Osteoblast (primary cell): ENCODE measurements around the gene VAV3. TPM values are rescaled to one million over a fixed set of nuclear protein-coding genes. Genes with fewer than 3 reads are reported as not detected.
"Not testable (repeated sequence)": the region's sequence is repeated elsewhere in the genome, so short reads cannot be mapped to it uniquely, and the experiment has no call there.

Source experiments
- DNase-seq: peaks from one replicate; pipeline ENCODE4 v3.0.0; 2011; ENCODE audit warnings: low spot score, mixed read lengths; ENCODE audit not compliant: insufficient read length; ENCODE audit errors: missing footprints
- H2AFZ ChIP-seq: 2 replicates; pipeline ENCODE4 v1.6.0; 2011; ENCODE audit warnings: mild to moderate bottlenecking, low read length
- H3K27ac ChIP-seq: 2 replicates; pipeline ENCODE4 v1.5.1; 2011; ENCODE audit warnings: mild to moderate bottlenecking, low read depth, low read length, moderate library complexity
- H3K27me3 ChIP-seq: 2 replicates; pipeline ENCODE4 v1.6.0; 2012; ENCODE audit warnings: mild to moderate bottlenecking, control low read depth, inconsistent platforms, low read length, moderate library complexity; ENCODE audit not compliant: insufficient read depth
- H3K36me3 ChIP-seq: 2 replicates; pipeline ENCODE4 v1.5.1; 2011; ENCODE audit warnings: mild to moderate bottlenecking, low read length, control low read depth, moderate library complexity; ENCODE audit not compliant: insufficient read depth
- H3K4me1 ChIP-seq: 2 replicates; pipeline ENCODE4 v1.5.1; 2011; ENCODE audit warnings: mild to moderate bottlenecking, low read length, control low read depth, moderate library complexity; ENCODE audit not compliant: insufficient read depth
- H3K4me2 ChIP-seq: 2 replicates; pipeline ENCODE4 v1.6.0; 2011; ENCODE audit warnings: mild to moderate bottlenecking, low read length; ENCODE audit not compliant: insufficient read depth
- H3K4me3 ChIP-seq: fragments of 200-600 bp; sonication (generic); 3 replicates; pipeline ENCODE4 v1.5.1; 2012; ENCODE audit warnings: mild to moderate bottlenecking, low read length, inconsistent platforms; ENCODE audit not compliant: insufficient read depth
- H3K79me2 ChIP-seq: 2 replicates; pipeline ENCODE4 v1.6.0; 2012; ENCODE audit warnings: mild to moderate bottlenecking, low read length, control low read depth, inconsistent platforms; ENCODE audit not compliant: insufficient read depth
- H3K9me3 ChIP-seq: 2 replicates; pipeline ENCODE4 v1.5.1; 2011; ENCODE audit warnings: low read depth, low read length, control low read depth
- H4K20me1 ChIP-seq: 2 replicates; pipeline ENCODE4 v1.6.0; 2012; ENCODE audit warnings: mild to moderate bottlenecking, low read length, control low read depth; ENCODE audit not compliant: insufficient read depth
- CTCF ChIP-seq: IDR thresholded peaks from 2 replicates; pipeline ENCODE4 v1.5.1; 2011; ENCODE audit warnings: mild to moderate bottlenecking, low read depth, low read length, moderate library complexity; ENCODE audit errors: extremely low read depth
- total RNA-seq: library from RNA; depleted of rRNA; stranded (reverse); fragments of >200 nt; gene quantifications from 2 replicates; pipeline ENCODE4 v1.2.3, GENCODE V29; 2012

VAV3 gene
- total RNA-seq, 1 donor: 0.72 TPM

- no peak overlapping the region for H3K4me2 ChIP-seq
- no peaks in the 10 kb centered on the region for H3K27me3 ChIP-seq
- H2AFZ ChIP-seq: no peak overlapping the region
- TF ChIP-seq CTCF: no peak
- DNase-seq: no peak
- no peaks in the 10 kb centered on the region for H3K9me3 ChIP-seq
- H3K4me1 ChIP-seq: no peaks in the 10 kb centered on the region
- no peaks in the 10 kb centered on the region for H4K20me1 ChIP-seq
- no peak overlapping the region for H3K27ac ChIP-seq
- no peak overlapping the region for H3K4me3 ChIP-seq
- no peaks in the 10 kb centered on the region for H3K36me3 ChIP-seq
- H3K79me2 ChIP-seq: no peaks in the 10 kb centered on the region
These were observed 225.8 kb downstream of the VAV3 start for GRCh38 chr1:107739201-107739600.

- not testable (repeated sequence) for H3K4me1 ChIP-seq, H2AFZ ChIP-seq, H3K27me3 ChIP-seq, H4K20me1 ChIP-seq, H3K79me2 ChIP-seq, H3K9me3 ChIP-seq, H3K4me3 ChIP-seq, H3K4me2 ChIP-seq, H3K36me3 ChIP-seq, DNase-seq, H3K27ac ChIP-seq
These were observed 231.6 kb downstream of the VAV3 start for GRCh38 chr1:107733401-107733800.

- H3K36me3 ChIP-seq: no peaks in the 10 kb centered on the region
- no peak for TF ChIP-seq CTCF
- H2AFZ ChIP-seq: no peak overlapping the region
- H3K27me3 ChIP-seq: peaks cover 2% of the 10 kb centered on the region
- no peak overlapping the region for H3K4me3 ChIP-seq
- H3K79me2 ChIP-seq: no peaks in the 10 kb centered on the region
- no peaks in the 10 kb centered on the region for H4K20me1 ChIP-seq
- DNase-seq: no peak
- H3K4me1 ChIP-seq: no peaks in the 10 kb centered on the region
- no peak overlapping the region for H3K4me2 ChIP-seq
- no peak overlapping the region for H3K27ac ChIP-seq
- H3K9me3 ChIP-seq: no peaks in the 10 kb centered on the region
These were observed 237.1 kb downstream of the VAV3 start for GRCh38 chr1:107727866-107728265.

- TF ChIP-seq CTCF: no peak
- Histone ChIP-seq H3K79me2 (no peaks in the 10 kb centered on the region), H3K4me1 (no peaks in the 10 kb centered on the region), H3K4me2 (no peak overlapping the region), H4K20me1 (no peaks in the 10 kb centered on the region), H3K27ac (no peak overlapping the region), H2AFZ (no peak overlapping the region), H3K27me3 (peaks cover 2% of the 10 kb centered on the region), H3K9me3 (no peaks in the 10 kb centered on the region), H3K4me3 (no peak overlapping the region), H3K36me3 (no peaks in the 10 kb centered on the region)
- DNase-seq: no peak
These were observed 238.1 kb downstream of the VAV3 start for GRCh38 chr1:107726860-107727259.
